HepG2 (cell line): ENCODE data around the gene YPEL3. TPM values are rescaled to one million over a fixed set of nuclear protein-coding genes. Genes with fewer than 3 reads are reported as not detected.
A peak's percentile ranks its signal among the peaks of the same experiment; 100 is the strongest.

Experiments
- ADNP ChIP-seq: sonication (generic); formaldehyde crosslinking; IDR thresholded peaks from 2 replicates; pipeline ENCODE4 v1.4.0; 2020; ENCODE audit warnings: missing genetic modification reagents
- FOXJ3 ChIP-seq: sonication (generic); formaldehyde crosslinking; IDR thresholded peaks from 2 replicates; pipeline ENCODE4 v1.4.0; 2020; ENCODE audit warnings: missing genetic modification reagents, mild to moderate bottlenecking, borderline replicate concordance
- HES4 ChIP-seq: sonication (generic); formaldehyde crosslinking; IDR thresholded peaks from 2 replicates; pipeline ENCODE4 v1.9.0; 2021; ENCODE audit warnings: mild to moderate bottlenecking, missing genetic modification reagents, borderline replicate concordance
- HNF4A ChIP-seq: sonication (generic); formaldehyde crosslinking; IDR thresholded peaks from 2 replicates; pipeline ENCODE4 v1.4.0; 2020; ENCODE audit warnings: missing genetic modification reagents
- KAT7 ChIP-seq: IDR thresholded peaks from 2 replicates; pipeline ENCODE4 v1.6.1; 2018; ENCODE audit warnings: borderline replicate concordance, missing compliant biosample characterization
- KDM3A ChIP-seq: IDR thresholded peaks from 2 replicates; pipeline ENCODE4 v1.6.1; 2018; ENCODE audit warnings: low read depth, missing compliant biosample characterization
- MEIS2 ChIP-seq: sonication (generic); formaldehyde crosslinking; IDR thresholded peaks from 2 replicates; pipeline ENCODE4 v1.9.0; 2021; ENCODE audit warnings: mild to moderate bottlenecking, missing genetic modification reagents
- POLR2AphosphoS5 ChIP-seq: IDR thresholded peaks from 2 replicates; pipeline ENCODE4 v1.6.1; 2012; ENCODE audit warnings: low read depth, low read length
- RAD21 ChIP-seq: fragments of 450-650 bp; formaldehyde crosslinking; IDR thresholded peaks from 2 replicates; pipeline ENCODE4 v1.5.0; 2020; ENCODE audit warnings: mild to moderate bottlenecking
- SAFB2 ChIP-seq: sonication (generic); formaldehyde crosslinking; IDR thresholded peaks from 2 replicates; pipeline ENCODE4 v1.5.1; 2020; ENCODE audit warnings: missing genetic modification reagents, low read depth, mild to moderate bottlenecking, borderline replicate concordance
- SOX5 ChIP-seq: IDR thresholded peaks from 2 replicates; pipeline ENCODE4 v1.6.1; 2016; ENCODE audit warnings: borderline replicate concordance
- SSRP1 ChIP-seq: IDR thresholded peaks from 2 replicates; pipeline ENCODE4 v1.6.1; 2016; ENCODE audit warnings: control low read depth
- WIZ ChIP-seq: sonication (generic); formaldehyde crosslinking; IDR thresholded peaks from 2 replicates; pipeline ENCODE4 v1.5.1; 2020; ENCODE audit warnings: mild to moderate bottlenecking, missing genetic modification reagents
- ZNF17 ChIP-seq: sonication (generic); formaldehyde crosslinking; IDR thresholded peaks from 2 replicates; pipeline ENCODE4 v1.5.0; 2020; ENCODE audit warnings: mild to moderate bottlenecking, missing genetic modification reagents
- ZNF253 ChIP-seq: sonication (generic); formaldehyde crosslinking; IDR thresholded peaks from 2 replicates; pipeline ENCODE4 v1.8.0; 2022; ENCODE audit warnings: mild to moderate bottlenecking, missing genetic modification reagents, borderline replicate concordance
- ZNF354B ChIP-seq: sonication (generic); formaldehyde crosslinking; IDR thresholded peaks from 2 replicates; pipeline ENCODE4 v1.8.0; 2022; ENCODE audit warnings: mild to moderate bottlenecking, missing genetic modification reagents
- polyA plus RNA-seq, 8 experiments: library from polyadenylated mRNA; depleted of rRNA in 3 of 8; stranded (reverse) in 7 of 8; unstranded in 1 of 8; fragments of >200 nt; fragmentation: Illumina TruSeq in 4 of 8; extraction: Trizol in 4 of 8; gene quantifications; 2 replicates each; pipeline versions ENCODE4 v1.2.1 to v1.2.3, GENCODE V29; 2011 to 2016; ENCODE audit warnings: low read depth in 4 of 8, missing spikeins in 1 of 8, mixed read lengths in 1 of 8; ENCODE audit not compliant: insufficient read depth in 1 of 8
- total RNA-seq, 5 experiments: library from RNA; depleted of rRNA; stranded (reverse); fragments of >200 nt; fragmentation: Illumina TruSeq; extraction: Trizol; gene quantifications; 2 replicates each; pipeline ENCODE4 v1.2.3, GENCODE V29; 2016; ENCODE audit warnings: low read depth in 1 of 5
- TF ChIP-seq, protein P1 (sequence below): sonication (generic); formaldehyde crosslinking; IDR thresholded peaks from 2 replicates; pipeline ENCODE4 v1.9.0; 2021; ENCODE audit warnings: missing genetic modification reagents, borderline replicate concordance
- TF ChIP-seq, protein P2 (sequence below): sonication (generic); formaldehyde crosslinking; IDR thresholded peaks from 2 replicates; pipeline ENCODE4 v1.4.0; 2020; ENCODE audit warnings: mild to moderate bottlenecking, missing genetic modification reagents
- TF ChIP-seq, protein P3 (sequence below): IDR thresholded peaks from 2 replicates; pipeline ENCODE4 v1.6.1; 2012; ENCODE audit warnings: inconsistent platforms
- TF ChIP-seq, protein P4 (sequence below): sonication (generic); formaldehyde crosslinking; IDR thresholded peaks from 2 replicates; pipeline ENCODE4 v1.8.0; 2022; ENCODE audit warnings: mild to moderate bottlenecking, missing genetic modification reagents; ENCODE audit not compliant: insufficient replicate concordance
- TF ChIP-seq, protein P5 (sequence below): sonication (generic); formaldehyde crosslinking; IDR thresholded peaks from 2 replicates; pipeline ENCODE4 v1.4.0; 2020; ENCODE audit warnings: low read depth, missing genetic modification reagents

The YPEL3 gene
- total and polyA plus RNA-seq, 2 of the 13 experiments (the other 11 are each of a cell fraction or from before 2014, with no cell fraction given), result 5.4 to 47.0 TPM

DNA sequence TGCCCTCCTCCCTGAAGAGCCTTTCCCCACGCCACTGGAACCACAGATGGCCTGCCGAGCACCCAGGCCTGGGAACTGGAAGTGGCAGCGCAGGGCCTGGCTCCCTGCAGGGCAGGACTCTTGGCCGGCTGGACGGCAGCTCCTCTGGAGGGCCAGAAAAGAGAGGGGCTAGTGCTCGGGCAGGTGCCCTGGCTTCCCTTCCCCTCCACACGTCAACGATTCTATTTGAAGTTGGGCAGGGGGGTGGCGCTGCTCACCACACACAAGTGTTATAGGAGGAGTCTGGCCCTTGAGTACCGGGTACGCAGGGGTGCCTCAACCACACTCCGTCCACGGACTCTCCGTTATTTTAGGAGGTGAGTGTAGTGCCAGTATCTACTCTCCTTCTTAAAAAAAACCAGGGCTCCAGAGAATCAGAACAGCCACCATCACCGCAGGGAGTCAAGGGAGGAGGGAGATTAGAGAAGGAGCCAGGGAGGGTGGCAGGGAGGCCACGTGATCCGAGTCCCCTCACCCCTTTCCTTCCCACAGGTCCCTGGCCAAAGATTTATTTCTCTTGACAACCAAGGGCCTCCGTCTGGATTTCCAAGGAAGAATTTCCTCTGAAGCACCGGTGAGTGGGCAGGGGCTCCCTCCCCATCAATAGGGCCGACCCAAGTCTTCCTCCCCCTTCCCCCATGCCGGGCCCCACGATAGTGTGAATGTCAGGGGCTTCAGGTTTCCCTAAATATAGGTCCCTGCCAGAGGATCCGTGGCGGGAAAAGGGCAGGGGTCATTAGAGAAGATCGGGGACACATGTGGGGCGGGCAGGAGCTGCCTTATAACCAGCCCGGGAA, 31.9 kb downstream of the YPEL3 start (continued):
- TF ChIP-seq, protein P1, sequence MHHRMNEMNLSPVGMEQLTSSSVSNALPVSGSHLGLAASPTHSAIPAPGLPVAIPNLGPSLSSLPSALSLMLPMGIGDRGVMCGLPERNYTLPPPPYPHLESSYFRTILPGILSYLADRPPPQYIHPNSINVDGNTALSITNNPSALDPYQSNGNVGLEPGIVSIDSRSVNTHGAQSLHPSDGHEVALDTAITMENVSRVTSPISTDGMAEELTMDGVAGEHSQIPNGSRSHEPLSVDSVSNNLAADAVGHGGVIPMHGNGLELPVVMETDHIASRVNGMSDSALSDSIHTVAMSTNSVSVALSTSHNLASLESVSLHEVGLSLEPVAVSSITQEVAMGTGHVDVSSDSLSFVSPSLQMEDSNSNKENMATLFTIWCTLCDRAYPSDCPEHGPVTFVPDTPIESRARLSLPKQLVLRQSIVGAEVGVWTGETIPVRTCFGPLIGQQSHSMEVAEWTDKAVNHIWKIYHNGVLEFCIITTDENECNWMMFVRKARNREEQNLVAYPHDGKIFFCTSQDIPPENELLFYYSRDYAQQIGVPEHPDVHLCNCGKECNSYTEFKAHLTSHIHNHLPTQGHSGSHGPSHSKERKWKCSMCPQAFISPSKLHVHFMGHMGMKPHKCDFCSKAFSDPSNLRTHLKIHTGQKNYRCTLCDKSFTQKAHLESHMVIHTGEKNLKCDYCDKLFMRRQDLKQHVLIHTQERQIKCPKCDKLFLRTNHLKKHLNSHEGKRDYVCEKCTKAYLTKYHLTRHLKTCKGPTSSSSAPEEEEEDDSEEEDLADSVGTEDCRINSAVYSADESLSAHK (CRISPR knock-in tag), result no peak; the same call in 1 of the 2 replicates
- TF ChIP-seq ZNF253 (CRISPR knock-in tag) (no peak), KDM3A (peak; percentile 66; the same call in 1 of the 2 replicates), POLR2AphosphoS5 (peak; percentile 91), ADNP (no peak), ZNF17 (CRISPR knock-in tag) (no peak), SSRP1 (CRISPR knock-in tag) (0 out of 2 replicates have a peak, but pooled peaks have one; percentile 6), FOXJ3 (CRISPR knock-in tag) (no peak), HES4 (CRISPR knock-in tag) (no peak; the same call in 1 of the 2 replicates), HNF4A (CRISPR knock-in tag) (no peak), SOX5 (CRISPR knock-in tag) (peak; percentile 18; the same call in 1 of the 2 replicates), KAT7 (CRISPR knock-in tag) (peak; percentile 69; the same call in 1 of the 2 replicates), WIZ (no peak), ZNF354B (CRISPR knock-in tag) (peak; percentile 36; the same call in 1 of the 2 replicates), RAD21 (CRISPR knock-in tag) (peak; percentile 36; the same call in 1 of the 2 replicates), MEIS2 (CRISPR knock-in tag) (peak; percentile 41; the same call in 1 of the 2 replicates), SAFB2 (CRISPR knock-in tag) (no peak)
- TF ChIP-seq, protein P2, sequence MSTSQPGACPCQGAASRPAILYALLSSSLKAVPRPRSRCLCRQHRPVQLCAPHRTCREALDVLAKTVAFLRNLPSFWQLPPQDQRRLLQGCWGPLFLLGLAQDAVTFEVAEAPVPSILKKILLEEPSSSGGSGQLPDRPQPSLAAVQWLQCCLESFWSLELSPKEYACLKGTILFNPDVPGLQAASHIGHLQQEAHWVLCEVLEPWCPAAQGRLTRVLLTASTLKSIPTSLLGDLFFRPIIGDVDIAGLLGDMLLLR (CRISPR knock-in tag), result 0 out of 2 replicates have a peak, but pooled peaks have one; percentile 63
- TF ChIP-seq, protein P3, sequence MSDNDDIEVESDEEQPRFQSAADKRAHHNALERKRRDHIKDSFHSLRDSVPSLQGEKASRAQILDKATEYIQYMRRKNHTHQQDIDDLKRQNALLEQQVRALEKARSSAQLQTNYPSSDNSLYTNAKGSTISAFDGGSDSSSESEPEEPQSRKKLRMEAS, result peak; percentile 72; the same call in 1 of the 2 replicates
- TF ChIP-seq, protein P4, sequence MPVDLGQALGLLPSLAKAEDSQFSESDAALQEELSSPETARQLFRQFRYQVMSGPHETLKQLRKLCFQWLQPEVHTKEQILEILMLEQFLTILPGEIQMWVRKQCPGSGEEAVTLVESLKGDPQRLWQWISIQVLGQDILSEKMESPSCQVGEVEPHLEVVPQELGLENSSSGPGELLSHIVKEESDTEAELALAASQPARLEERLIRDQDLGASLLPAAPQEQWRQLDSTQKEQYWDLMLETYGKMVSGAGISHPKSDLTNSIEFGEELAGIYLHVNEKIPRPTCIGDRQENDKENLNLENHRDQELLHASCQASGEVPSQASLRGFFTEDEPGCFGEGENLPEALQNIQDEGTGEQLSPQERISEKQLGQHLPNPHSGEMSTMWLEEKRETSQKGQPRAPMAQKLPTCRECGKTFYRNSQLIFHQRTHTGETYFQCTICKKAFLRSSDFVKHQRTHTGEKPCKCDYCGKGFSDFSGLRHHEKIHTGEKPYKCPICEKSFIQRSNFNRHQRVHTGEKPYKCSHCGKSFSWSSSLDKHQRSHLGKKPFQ (CRISPR knock-in tag), result no peak
- TF ChIP-seq, protein P5, sequence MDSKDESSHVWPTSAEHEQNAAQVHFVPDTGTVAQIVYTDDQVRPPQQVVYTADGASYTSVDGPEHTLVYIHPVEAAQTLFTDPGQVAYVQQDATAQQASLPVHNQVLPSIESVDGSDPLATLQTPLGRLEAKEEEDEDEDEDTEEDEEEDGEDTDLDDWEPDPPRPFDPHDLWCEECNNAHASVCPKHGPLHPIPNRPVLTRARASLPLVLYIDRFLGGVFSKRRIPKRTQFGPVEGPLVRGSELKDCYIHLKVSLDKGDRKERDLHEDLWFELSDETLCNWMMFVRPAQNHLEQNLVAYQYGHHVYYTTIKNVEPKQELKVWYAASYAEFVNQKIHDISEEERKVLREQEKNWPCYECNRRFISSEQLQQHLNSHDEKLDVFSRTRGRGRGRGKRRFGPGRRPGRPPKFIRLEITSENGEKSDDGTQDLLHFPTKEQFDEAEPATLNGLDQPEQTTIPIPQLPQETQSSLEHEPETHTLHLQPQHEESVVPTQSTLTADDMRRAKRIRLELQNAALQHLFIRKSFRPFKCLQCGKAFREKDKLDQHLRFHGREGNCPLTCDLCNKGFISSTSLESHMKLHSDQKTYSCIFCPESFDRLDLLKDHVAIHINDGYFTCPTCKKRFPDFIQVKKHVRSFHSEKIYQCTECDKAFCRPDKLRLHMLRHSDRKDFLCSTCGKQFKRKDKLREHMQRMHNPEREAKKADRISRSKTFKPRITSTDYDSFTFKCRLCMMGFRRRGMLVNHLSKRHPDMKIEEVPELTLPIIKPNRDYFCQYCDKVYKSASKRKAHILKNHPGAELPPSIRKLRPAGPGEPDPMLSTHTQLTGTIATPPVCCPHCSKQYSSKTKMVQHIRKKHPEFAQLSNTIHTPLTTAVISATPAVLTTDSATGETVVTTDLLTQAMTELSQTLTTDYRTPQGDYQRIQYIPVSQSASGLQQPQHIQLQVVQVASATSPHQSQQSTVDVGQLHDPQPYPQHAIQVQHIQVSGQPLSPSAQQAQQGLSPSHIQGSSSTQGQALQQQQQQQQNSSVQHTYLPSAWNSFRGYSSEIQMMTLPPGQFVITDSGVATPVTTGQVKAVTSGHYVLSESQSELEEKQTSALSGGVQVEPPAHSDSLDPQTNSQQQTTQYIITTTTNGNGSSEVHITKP (CRISPR knock-in tag), result peak; percentile 60
